Lung (tissue), 12 donors: ENCODE data around the gene PPIL4. TPM values are rescaled to one million over a fixed set of nuclear protein-coding genes. Genes with fewer than 3 reads are reported as not detected.

Source experiments
- ATAC-seq: fragments of 200-7000 bp; cut with Tn5 transposase; one replicate; pipeline ENCODE4 v1.9.1; 2020; ENCODE audit warnings: moderate number of reproducible peaks; ENCODE audit not compliant: insufficient read depth, low FRiP score
- DNase-seq, 3 donors: peaks; one replicate each; pipeline ENCODE4 v3.0.0-alpha.2; 2013 to 2017
- H3K27ac ChIP-seq, 2 donors: one replicate each; pipeline ENCODE4 v1.5.1; 2013; ENCODE audit warnings: mild to moderate bottlenecking in 2 of 2, moderate library complexity in 2 of 2, control low read depth in 1 of 2, inconsistent platforms in 1 of 2, low read depth in 1 of 2, low read length in 1 of 2
- H3K27me3 ChIP-seq, 3 donors: one replicate each; pipeline ENCODE4 v1.5.1; 2013; ENCODE audit warnings: low read length in 2 of 3; ENCODE audit not compliant: control insufficient read depth in 3 of 3, insufficient read depth in 3 of 3
- H3K36me3 ChIP-seq, 4 donors: one replicate each; pipeline ENCODE4 v1.5.1; 2013; ENCODE audit warnings: low read length in 4 of 4, mild to moderate bottlenecking in 1 of 4, moderate library complexity in 1 of 4; ENCODE audit not compliant: control insufficient read depth in 4 of 4, insufficient read depth in 4 of 4
- H3K4me1 ChIP-seq, 5 donors: one replicate each; pipeline ENCODE4 v1.5.1; 2013; ENCODE audit warnings: low read length in 5 of 5, mild to moderate bottlenecking in 2 of 5, moderate library complexity in 1 of 5; ENCODE audit not compliant: control insufficient read depth in 5 of 5, insufficient read depth in 5 of 5
- H3K4me3 ChIP-seq: one replicate; pipeline ENCODE4 v1.5.1; 2013; ENCODE audit warnings: mild to moderate bottlenecking, control low read depth, moderate library complexity
- H3K9ac ChIP-seq, 2 donors: one replicate each; pipeline ENCODE4 v1.5.1; 2013; ENCODE audit warnings: low read length in 2 of 2, control low read depth in 1 of 2; ENCODE audit not compliant: insufficient read depth in 1 of 2
- H3K9me3 ChIP-seq, 4 donors: one replicate each; pipeline ENCODE4 v1.5.1; 2013; ENCODE audit warnings: low read length in 3 of 4, mild to moderate bottlenecking in 1 of 4, moderate library complexity in 1 of 4; ENCODE audit not compliant: control insufficient read depth in 4 of 4, insufficient read depth in 3 of 4
- CTCF ChIP-seq: IDR thresholded peaks from 2 replicates; pipeline ENCODE4 v1.5.1; 2012; ENCODE audit warnings: mild to moderate bottlenecking; ENCODE audit errors: control extremely low read depth, extremely low read depth
- WGBS, 2 donors: extraction: QIAGEN DNeasy Blood & Tissue Kit; methylation state at CpG; one replicate each; pipeline ENCODE4 v1.1.7; 2013; 5-methylcytosine and 5-hydroxymethylcytosine counted together
- polyA plus RNA-seq, 2 donors: library from polyadenylated mRNA; stranded (reverse); fragments of 200-250 nt; gene quantifications; one replicate each; pipeline ENCODE4 v1.2.1, GENCODE V29; 2013
- total RNA-seq, 2 donors: library from RNA; depleted of rRNA in 1 of 2; stranded (reverse); fragments of >200 nt in 1 of 2; gene quantifications; one replicate each; pipeline ENCODE4 v1.2.1, GENCODE V29; 2014 to 2021
- donor health status: control.
- donor health status: control.
- donor health status: Bipolar disorder and iron deficiency.
- donor health status: healthy.
- donor health status: DM: yes; HTN: yes; CAD: no.

PPIL4 gene
- total and polyA plus RNA-seq, 4 donors = 15.7 to 52.3 (median 21.9) TPM

- no peak overlapping the region for H3K27ac ChIP-seq
- H3K9ac ChIP-seq = no peak overlapping the region
- no peak for ATAC-seq
- no peak for DNase-seq
- no peaks in the 10 kb centered on the region for H3K9me3 ChIP-seq
- no peak for TF ChIP-seq CTCF
- H3K4me3 ChIP-seq = no peak overlapping the region
- H3K4me1 ChIP-seq = no peaks in the 10 kb centered on the region
- WGBS, 2 donors = 96 to 100% methylated on average over 2 of the region's 2 CpGs
- H3K27me3 ChIP-seq = no peaks in the 10 kb centered on the region
- H3K36me3 ChIP-seq = peaks cover 15 to 23% (median 19%) of the 10 kb centered on the region in 4 donors
Measured at GRCh38 chr6:149586149-149586548, 40.3 kb upstream of the PPIL4 start.

GRCh38 chr6:149581349-149581748 lies 35.5 kb upstream of the PPIL4 start:
- ATAC-seq = no peak
- 95% methylated on average over 5 of the region's 5 CpGs for WGBS, 2 donors
- no peak for TF ChIP-seq CTCF
- no peak for DNase-seq
- Histone ChIP-seq H3K4me1 (no peaks in the 10 kb centered on the region), H3K36me3 (peaks cover 9 to 27% (median 18%) of the 10 kb centered on the region in 4 donors), H3K4me3 (no peak overlapping the region), H3K27ac (no peak overlapping the region), H3K9me3 (no peaks in the 10 kb centered on the region), H3K9ac (no peak overlapping the region), H3K27me3 (no peaks in the 10 kb centered on the region)

- Histone ChIP-seq H3K4me1 (no peaks in the 10 kb centered on the region), H3K9me3 (no peaks in the 10 kb centered on the region), H3K4me3 (no peak overlapping the region), H3K27ac (no peak overlapping the region), H3K36me3 (peaks cover 9 to 24% (median 14%) of the 10 kb centered on the region in 4 donors), H3K27me3 (no peaks in the 10 kb centered on the region), H3K9ac (no peak overlapping the region)
- no peak for DNase-seq
- 97% methylated on average over 5 of the region's 5 CpGs for WGBS, 2 donors
- no peak for ATAC-seq
- no peak for TF ChIP-seq CTCF
Measured at GRCh38 chr6:149580880-149581279, 35.0 kb upstream of the PPIL4 start.

- H3K27me3 ChIP-seq = no peaks in the 10 kb centered on the region
- peaks cover 0 to 12% (median 4%) of the 10 kb centered on the region in 5 donors for H3K4me1 ChIP-seq
- H3K36me3 ChIP-seq = peaks cover 0 to 3% (median 0%) of the 10 kb centered on the region in 4 donors
- H3K4me3 ChIP-seq = no peak overlapping the region
- no peak for DNase-seq
- WGBS, 2 donors = 84 to 89% methylated on average over 7 of the region's 7 CpGs
- H3K27ac ChIP-seq = no peak overlapping the region
- TF ChIP-seq CTCF = no peak
- no peak overlapping the region for H3K9ac ChIP-seq
- H3K9me3 ChIP-seq = no peaks in the 10 kb centered on the region
- no peak for ATAC-seq
Measured at GRCh38 chr6:149567945-149568585, 22.2 kb upstream of the PPIL4 start.
